GM18909 (cell line): ENCODE measurements around the gene CCDC184.
"Not testable (repeated sequence)": the region's sequence is repeated elsewhere in the genome, so short reads cannot be mapped to it uniquely, and the experiment has no call there.

Source experiments
- ATAC-seq: cut with Tn5 transposase; IDR thresholded peaks from one replicate; pipeline ENCODE4 v1.9.1; 2021; ENCODE audit warnings: mild to moderate bottlenecking; ENCODE audit not compliant: unreplicated experiment, poor library complexity

Gene CCDC184

GRCh38 chr12:48201516-48201915, 18.1 kb downstream of the CCDC184 start:
- ATAC-seq = no peak

DNA sequence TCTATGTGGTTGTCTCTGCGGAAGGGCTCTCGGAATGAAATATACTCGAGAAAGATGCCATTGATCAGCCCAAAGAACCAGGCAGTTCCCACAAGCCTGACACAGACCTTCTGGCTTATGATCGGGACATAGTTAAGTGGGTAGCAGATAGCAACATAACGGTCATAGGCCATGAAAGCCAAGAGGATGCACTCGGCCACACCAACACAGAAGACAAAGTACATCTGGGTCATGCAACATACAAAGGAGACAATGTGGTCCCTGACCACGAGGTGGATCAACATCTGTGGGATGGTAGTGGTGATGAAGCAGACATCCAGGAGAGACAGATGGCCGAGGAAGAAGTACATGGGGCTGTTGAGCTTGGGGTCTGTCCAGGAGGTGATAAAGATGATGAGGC, 19.3 kb downstream of the CCDC184 start:
- ATAC-seq = no peak

- ATAC-seq = no peak
Measured at GRCh38 chr12:48203192-48203591, 19.7 kb downstream of the CCDC184 start, which contains the start of gene OR10AD1. Gene OR10AD1 (minus strand): TSS chr12:48203292. CDS start chr12:48203292, 0 bp downstream.

DNA sequence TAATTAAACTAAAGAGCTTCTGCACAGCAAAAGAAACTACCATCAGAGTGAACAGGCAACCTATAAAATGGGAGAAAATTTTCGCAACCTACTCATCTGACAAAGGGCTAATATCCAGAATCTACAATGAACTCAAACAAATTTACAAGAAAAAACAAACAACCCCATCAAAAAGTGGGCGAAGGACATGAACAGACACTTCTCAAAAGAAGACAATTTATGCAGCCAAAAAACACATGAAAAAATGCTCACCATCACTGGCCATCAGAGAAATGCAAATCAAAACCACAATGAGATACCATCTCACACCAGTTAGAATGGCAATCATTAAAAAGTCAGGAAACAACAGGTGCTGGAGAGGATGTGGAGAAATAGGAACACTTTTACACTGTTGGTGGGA, 26.1 kb downstream of the CCDC184 start:
- not testable (repeated sequence) for ATAC-seq

GRCh38 chr12:48216785-48217184, 33.3 kb downstream of the CCDC184 start:
- ATAC-seq = no peak

GRCh38 chr12:48219631-48220030, 36.2 kb downstream of the CCDC184 start:
- no peak for ATAC-seq

DNA sequence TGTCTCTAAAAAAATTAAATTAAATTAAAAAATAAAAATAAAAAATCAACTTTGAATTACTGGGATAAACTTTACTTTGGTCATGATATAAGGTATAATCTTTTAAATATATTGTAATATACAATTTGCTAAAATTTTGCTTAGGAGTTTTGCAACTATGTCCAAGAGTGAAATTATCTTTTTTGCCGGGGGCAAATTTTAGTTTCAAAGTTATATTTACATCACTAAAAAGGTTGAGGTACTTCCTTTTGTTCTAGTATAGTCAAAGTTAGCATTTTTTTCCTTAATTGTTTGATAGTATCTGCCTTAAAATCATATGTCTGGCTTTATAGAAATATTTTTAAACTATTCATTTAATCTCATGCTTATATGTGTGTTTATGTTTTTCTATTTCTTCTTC, 37.3 kb downstream of the CCDC184 start:
- ATAC-seq = no peak

DNA sequence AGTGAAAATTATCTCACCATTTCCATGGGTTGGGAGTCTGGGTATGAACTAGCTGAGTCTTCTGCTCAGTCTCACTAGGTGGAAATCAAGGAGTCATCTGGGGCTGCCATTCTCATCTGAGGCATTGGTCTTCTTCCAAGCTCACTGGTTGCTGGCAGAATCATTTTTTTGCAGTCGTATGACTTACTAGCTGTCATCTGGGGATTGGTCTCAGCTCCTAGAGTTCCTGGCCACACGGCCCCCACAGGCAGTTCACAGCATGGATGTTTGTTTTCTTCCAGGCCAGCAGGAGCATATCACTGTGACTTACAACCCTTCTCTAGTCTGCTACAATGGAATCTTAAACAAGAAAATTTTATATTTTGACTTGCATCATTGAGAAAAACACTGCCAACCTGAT, 38.2 kb downstream of the CCDC184 start:
- no peak for ATAC-seq

DNA sequence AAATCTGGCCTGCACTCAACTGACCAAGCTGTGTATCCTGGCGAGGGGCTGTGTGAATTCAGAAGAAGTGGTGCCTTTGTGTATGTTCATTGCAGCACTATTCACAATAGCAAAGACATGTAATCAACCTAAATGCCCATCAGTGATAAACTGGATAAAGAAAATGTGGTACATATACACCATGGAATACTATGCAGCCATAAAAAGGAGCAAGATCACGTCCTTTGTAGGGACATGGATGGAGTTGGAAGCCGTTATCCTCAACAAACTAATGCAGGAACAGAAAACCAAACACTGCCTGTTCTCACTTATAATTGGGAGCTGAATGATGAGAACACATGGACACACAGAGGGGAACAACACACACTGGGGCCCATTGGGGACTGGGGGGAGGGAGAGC, 41.1 kb downstream of the CCDC184 start:
- ATAC-seq = not testable (repeated sequence)

DNA sequence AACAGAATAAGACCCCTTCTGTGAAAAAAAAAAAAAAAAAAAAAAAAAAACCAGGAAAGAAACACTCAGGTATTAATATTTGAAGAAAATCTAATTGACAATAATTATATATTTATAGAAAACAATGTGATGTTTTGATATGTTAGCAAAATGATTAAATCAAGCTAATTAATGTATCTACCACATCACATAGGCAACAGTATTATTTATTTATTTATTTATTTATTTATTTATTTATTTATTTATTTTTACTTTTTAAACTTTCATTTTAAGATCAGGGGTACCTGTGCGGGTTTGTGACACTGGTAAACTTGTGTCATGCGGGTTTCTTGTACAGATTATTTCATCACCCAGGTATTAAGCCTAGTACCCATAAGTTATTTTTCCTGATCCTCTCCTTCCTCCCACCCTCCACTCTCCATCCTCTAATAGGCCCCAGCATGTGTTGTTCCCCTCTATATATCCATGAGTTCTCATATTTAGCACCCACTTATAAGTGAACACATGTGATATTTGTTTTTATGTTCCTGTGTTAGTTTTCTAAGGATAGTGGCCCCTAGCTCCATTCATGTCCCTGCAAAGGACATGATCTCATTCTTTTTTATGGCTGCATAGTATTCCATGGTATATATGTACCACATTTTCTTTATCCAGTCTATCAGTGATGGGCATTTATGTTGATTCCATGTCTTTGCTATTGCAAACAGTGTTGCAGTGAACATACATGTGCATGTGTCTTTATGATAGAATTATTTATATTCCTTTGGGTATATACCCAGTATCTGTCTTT, 47.9 kb downstream of the CCDC184 start:
- not testable (repeated sequence) for ATAC-seq
